Type B pancreatic cell (in vitro differentiated cells): ENCODE results near the gene TMEM176B. TPM values are rescaled to one million over a fixed set of nuclear protein-coding genes. Genes with fewer than 3 reads are reported as not detected.
"Not testable (repeated sequence)": the region's sequence is repeated elsewhere in the genome, so short reads cannot be mapped to it uniquely, and the experiment has no call there.

Source experiments
- DNase-seq: peaks from one replicate; pipeline ENCODE4 v3.0.0; 2021; ENCODE audit warnings: mixed read lengths; ENCODE audit not compliant: unreplicated experiment; ENCODE audit errors: extremely low spot score
- H3K27ac Mint-ChIP-seq: 2 replicates; pipeline ENCODE4 v1.8.0; 2021; ENCODE audit warnings: mild to moderate bottlenecking, mixed read lengths
- H3K27me3 Mint-ChIP-seq: 2 replicates; pipeline ENCODE4 v1.8.0; 2021; ENCODE audit warnings: mixed read lengths
- H3K36me3 Mint-ChIP-seq: 2 replicates; pipeline ENCODE4 v1.8.0; 2021; ENCODE audit warnings: mixed read lengths
- H3K4me1 Mint-ChIP-seq: one replicate; pipeline ENCODE4 v1.8.0; 2021; ENCODE audit warnings: mixed read lengths; ENCODE audit not compliant: unreplicated experiment
- H3K4me3 Mint-ChIP-seq: 2 replicates; pipeline ENCODE4 v1.8.0; 2021; ENCODE audit warnings: mild to moderate bottlenecking, mixed read lengths
- H3K9me3 Mint-ChIP-seq: 2 replicates; pipeline ENCODE4 v1.8.0; 2021; ENCODE audit warnings: mixed read lengths
- CTCF ChIP-seq: fragments of 200-600 bp; sonication (generic); conservative IDR thresholded peaks from 2 replicates; pipeline ENCODE4 v1.5.0; 2021; ENCODE audit warnings: antibody characterized with exemption, mild to moderate bottlenecking
- total RNA-seq: library from RNA; stranded (reverse); gene quantifications from 2 replicates; pipeline ENCODE4 v1.2.1, GENCODE V29; 2021; ENCODE audit warnings: low replicate concordance

Gene TMEM176B
- total RNA-seq, 1 donor from 2014 or later = 72.9 TPM

DNA sequence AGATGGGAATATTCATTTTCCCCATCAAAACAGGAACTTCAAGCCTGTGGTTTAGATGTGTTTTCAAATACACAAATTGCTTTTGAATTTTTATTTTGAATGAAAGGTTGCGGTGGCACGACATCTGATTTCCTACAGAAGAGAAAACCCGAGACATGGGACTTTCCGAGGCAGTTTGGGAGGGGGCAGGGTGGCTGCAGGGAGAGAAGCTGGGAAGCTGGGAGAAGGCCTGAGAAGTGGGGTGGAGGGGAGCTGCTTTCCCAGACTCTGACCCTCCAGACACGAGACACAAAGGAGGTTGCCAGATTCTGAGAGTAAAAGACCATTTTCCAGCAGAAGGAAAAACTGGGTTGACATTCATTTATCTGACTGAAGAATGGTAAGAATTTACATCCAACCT is 20.0 kb upstream of the TMEM176B start:
- Mint-ChIP-seq H3K27me3 (peaks cover 3% of the 10 kb centered on the region), H3K27ac (no peak overlapping the region), H3K4me3 (no peak overlapping the region), H3K4me1 (no peaks in the 10 kb centered on the region), H3K9me3 (no peaks in the 10 kb centered on the region), H3K36me3 (no peaks in the 10 kb centered on the region)
- no peak for TF ChIP-seq CTCF
- no peak for DNase-seq

DNA sequence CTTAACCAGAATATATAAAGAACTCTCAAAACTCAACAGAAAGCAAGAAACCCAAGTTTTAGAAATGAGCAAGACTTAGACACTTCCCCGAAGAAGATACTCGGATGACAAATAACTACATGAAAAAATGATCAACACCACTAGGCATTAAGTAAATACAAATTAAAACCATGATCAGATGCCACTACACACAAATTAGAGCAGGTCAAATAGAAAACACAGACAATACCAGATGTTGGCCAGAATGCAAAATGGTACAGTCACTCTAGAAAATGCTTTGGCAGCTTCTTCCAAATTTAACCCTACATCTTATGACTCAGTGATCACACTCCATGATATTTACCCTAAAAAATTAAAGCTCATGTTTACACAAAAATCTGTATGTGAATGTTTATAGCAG is 18.8 kb upstream of the TMEM176B start:
- Mint-ChIP-seq H3K27me3 (peaks cover 3% of the 10 kb centered on the region), H3K27ac (no peak overlapping the region), H3K36me3 (no peaks in the 10 kb centered on the region), H3K4me1 (no peaks in the 10 kb centered on the region), H3K9me3 (no peaks in the 10 kb centered on the region), H3K4me3 (no peak overlapping the region)
- DNase-seq = no peak
- no peak for TF ChIP-seq CTCF

DNA sequence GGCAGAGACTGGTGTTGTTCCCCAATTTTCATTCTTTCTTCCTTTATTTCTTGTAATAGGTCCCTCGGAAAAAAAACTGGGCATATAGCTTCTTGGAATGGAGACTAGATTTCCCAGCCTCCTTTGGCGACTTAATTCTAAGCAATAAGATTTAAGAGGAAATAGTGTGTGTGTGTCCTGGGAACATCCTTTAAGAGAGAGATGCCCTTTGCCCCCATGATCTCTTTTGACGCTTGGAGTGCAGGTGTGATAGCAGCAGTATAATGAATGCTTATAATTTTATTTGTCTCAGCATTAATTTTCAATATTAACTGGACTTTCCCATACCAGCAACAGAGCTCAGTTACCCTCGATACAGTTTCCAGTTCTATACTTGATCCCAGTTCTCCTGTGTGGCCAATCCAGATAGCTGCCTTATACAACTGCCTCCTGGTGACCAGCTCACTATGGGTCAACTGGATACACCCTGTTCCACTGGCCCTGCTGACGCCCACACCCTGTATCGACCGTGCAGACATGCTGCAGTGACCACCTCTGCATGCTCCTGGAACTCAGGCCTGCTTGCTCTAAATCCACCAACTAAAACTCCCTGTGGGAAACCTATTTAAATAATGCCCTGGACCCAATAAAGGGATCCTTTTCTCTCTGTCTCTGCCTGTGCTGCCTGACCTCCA is 14.3 kb upstream of the TMEM176B start:
- TF ChIP-seq CTCF = no peak
- Mint-ChIP-seq H3K27me3 (peaks cover 14% of the 10 kb centered on the region), H3K27ac (no peak overlapping the region)

DNA sequence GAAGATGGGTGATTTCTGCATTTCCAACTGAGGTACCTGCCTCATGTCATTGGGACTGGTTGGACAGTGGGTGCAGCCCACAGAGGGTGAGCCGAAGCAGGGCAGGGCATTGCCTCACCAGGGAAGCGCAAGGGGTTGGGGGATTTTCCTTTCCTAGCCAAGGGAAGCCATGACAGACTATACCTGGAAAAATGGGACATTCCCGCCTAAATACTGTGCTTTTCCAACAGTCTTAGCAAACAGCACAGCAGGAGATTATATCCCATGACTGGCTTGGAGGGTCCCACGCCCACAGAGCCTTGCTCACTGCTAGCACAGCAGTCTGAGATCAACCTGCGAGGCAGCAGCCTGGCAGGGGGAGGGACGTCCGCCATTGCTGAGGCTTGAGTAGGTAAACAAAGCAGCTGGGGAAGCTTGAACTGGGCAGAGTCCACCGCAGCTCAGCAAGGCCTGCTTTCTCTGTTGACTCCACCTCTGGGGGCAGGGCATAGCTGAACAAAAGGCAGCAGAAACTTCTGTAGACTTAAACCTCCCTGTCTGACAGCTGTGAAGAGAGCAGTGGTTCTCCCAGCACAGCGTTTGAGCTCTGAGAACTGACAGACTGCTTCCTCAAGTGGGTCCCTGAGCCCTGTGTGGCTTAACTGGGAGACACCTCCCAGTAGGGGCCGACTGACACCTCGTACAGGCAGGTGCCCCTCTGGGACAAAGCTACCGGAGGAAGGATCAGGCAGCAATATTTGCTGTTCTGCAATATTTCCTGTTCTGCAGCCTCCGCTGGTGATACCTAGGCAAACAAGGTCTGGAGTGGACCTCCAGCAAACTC is 7.7 kb upstream of the TMEM176B start:
- H3K27me3 Mint-ChIP-seq = peaks cover 31% of the 10 kb centered on the region
- not testable (repeated sequence) for H3K9me3 Mint-ChIP-seq, DNase-seq, H3K4me3 Mint-ChIP-seq, H3K36me3 Mint-ChIP-seq, H3K27ac Mint-ChIP-seq, H3K4me1 Mint-ChIP-seq

More for the DNA sequence above, 14.3 kb upstream of the TMEM176B start:
- Mint-ChIP-seq H3K9me3 (no peaks in the 10 kb centered on the region), H3K4me3 (no peak overlapping the region), H3K4me1 (no peaks in the 10 kb centered on the region), H3K36me3 (no peaks in the 10 kb centered on the region)
- DNase-seq = no peak

- Mint-ChIP-seq H3K4me1 (no peaks in the 10 kb centered on the region), H3K4me3 (no peak overlapping the region), H3K9me3 (peaks cover 8% of the 10 kb centered on the region), H3K36me3 (no peaks in the 10 kb centered on the region), H3K27ac (no peak overlapping the region), H3K27me3 (peaks cover 41% of the 10 kb centered on the region)
- DNase-seq = no peak
- no peak for TF ChIP-seq CTCF
Measured at GRCh38 chr7:150806863-150807262, 6.7 kb upstream of the TMEM176B start.

GRCh38 chr7:150806454-150806853 is 6.3 kb upstream of the TMEM176B start:
- Mint-ChIP-seq H3K9me3 (peaks cover 8% of the 10 kb centered on the region), H3K4me1 (no peaks in the 10 kb centered on the region), H3K4me3 (no peak overlapping the region), H3K36me3 (no peaks in the 10 kb centered on the region), H3K27ac (no peak overlapping the region), H3K27me3 (peaks cover 45% of the 10 kb centered on the region)
- no peak for DNase-seq
- no peak for TF ChIP-seq CTCF
